H9 (cell line): ENCODE measurements around the gene ZNF641. TPM values are rescaled to one million over a fixed set of nuclear protein-coding genes. Genes with fewer than 3 reads are reported as not detected.

Experiments
- DNase-seq: peaks from one replicate; pipeline ENCODE4 v3.0.0-alpha.2; 2017
- H2AFZ ChIP-seq: one replicate; pipeline ENCODE4 v1.6.1; 2013; ENCODE audit warnings: mild to moderate bottlenecking, low read length, control low read depth, moderate library complexity
- H2AK5ac ChIP-seq: 2 replicates; pipeline ENCODE4 v1.6.1; 2013; ENCODE audit warnings: low read length, control low read depth, mixed read lengths; ENCODE audit not compliant: insufficient read length
- H2BK120ac ChIP-seq: one replicate; pipeline ENCODE4 v1.6.1; 2013; ENCODE audit warnings: low read depth, mild to moderate bottlenecking, low read length, control low read depth, inconsistent platforms; ENCODE audit not compliant: poor library complexity, severe bottlenecking
- H2BK12ac ChIP-seq: 2 replicates; pipeline ENCODE4 v1.6.1; 2013; ENCODE audit warnings: low read length, control low read depth, mixed read lengths, low read depth; ENCODE audit not compliant: insufficient read length
- H2BK15ac ChIP-seq: 2 replicates; pipeline ENCODE4 v1.6.1; 2013; ENCODE audit warnings: low read depth, low read length, control low read depth
- H2BK20ac ChIP-seq: one replicate; pipeline ENCODE4 v1.6.1; 2013; ENCODE audit warnings: low read depth, mild to moderate bottlenecking, low read length, control low read depth, inconsistent platforms; ENCODE audit not compliant: poor library complexity, severe bottlenecking
- H2BK5ac ChIP-seq: 2 replicates; pipeline ENCODE4 v1.6.1; 2013; ENCODE audit warnings: low read length, control low read depth, mixed read lengths; ENCODE audit not compliant: insufficient read length
- H3K14ac ChIP-seq: 2 replicates; pipeline ENCODE4 v1.6.1; 2013; ENCODE audit warnings: low read length, control low read depth; ENCODE audit not compliant: insufficient read depth
- H3K18ac ChIP-seq: 2 replicates; pipeline ENCODE4 v1.6.1; 2013; ENCODE audit warnings: low read depth, mild to moderate bottlenecking, mixed read lengths, low read length, control low read depth; ENCODE audit not compliant: insufficient read length
- H3K23ac ChIP-seq: 2 replicates; pipeline ENCODE4 v1.6.1; 2013; ENCODE audit warnings: low read length, control low read depth, mixed read lengths, low read depth; ENCODE audit not compliant: insufficient read length
- H3K23me2 ChIP-seq: 2 replicates; pipeline ENCODE4 v1.6.1; 2013; ENCODE audit warnings: low read depth, mild to moderate bottlenecking, mixed read lengths, low read length, control low read depth; ENCODE audit not compliant: insufficient read length, poor library complexity, severe bottlenecking
- H3K27ac ChIP-seq: 2 replicates; pipeline ENCODE4 v1.5.1; 2013; ENCODE audit warnings: low read length, control low read depth, mixed read lengths, low read depth; ENCODE audit not compliant: insufficient read length
- H3K27me3 ChIP-seq: 2 replicates; pipeline ENCODE4 v1.6.1; 2013; ENCODE audit warnings: low read length, control low read depth, inconsistent platforms; ENCODE audit not compliant: insufficient read depth
- H3K4ac ChIP-seq: 2 replicates; pipeline ENCODE4 v1.6.1; 2013; ENCODE audit warnings: low read depth, mild to moderate bottlenecking, control low read depth, inconsistent platforms, low read length, moderate library complexity
- H3K4me1 ChIP-seq: 2 replicates; pipeline ENCODE4 v1.6.1; 2013; ENCODE audit warnings: low read length, control low read depth, inconsistent platforms; ENCODE audit not compliant: insufficient read depth
- H3K4me2 ChIP-seq: 2 replicates; pipeline ENCODE4 v1.6.1; 2013; ENCODE audit warnings: low read length, control low read depth, mixed read lengths; ENCODE audit not compliant: insufficient read length, insufficient read depth
- H3K56ac ChIP-seq: 2 replicates; pipeline ENCODE4 v1.6.1; 2013; ENCODE audit warnings: low read depth, mild to moderate bottlenecking, mixed read lengths, low read length, control low read depth; ENCODE audit not compliant: insufficient read length
- H3K79me1 ChIP-seq: 2 replicates; pipeline ENCODE4 v1.6.1; 2013; ENCODE audit warnings: low read depth, mild to moderate bottlenecking, moderate library complexity, low read length, control low read depth, inconsistent platforms; ENCODE audit not compliant: insufficient read depth, poor library complexity, severe bottlenecking
- H3K79me2 ChIP-seq: 2 replicates; pipeline ENCODE4 v1.6.1; 2013; ENCODE audit warnings: low read length, control low read depth, inconsistent platforms; ENCODE audit not compliant: insufficient read depth
- H3K9ac ChIP-seq: 2 replicates; pipeline ENCODE4 v1.6.1; 2013; ENCODE audit warnings: low read length, control low read depth, mixed read lengths; ENCODE audit not compliant: insufficient read length; ENCODE audit errors: extremely low read depth
- H3K9me3 ChIP-seq: one replicate; pipeline ENCODE4 v1.6.1; 2013; ENCODE audit warnings: low read depth, low read length, inconsistent platforms; ENCODE audit not compliant: control insufficient read depth
- H3T11ph ChIP-seq: one replicate; pipeline ENCODE4 v1.6.1; 2013; ENCODE audit warnings: mild to moderate bottlenecking, low read length, control low read depth, inconsistent platforms
- H4K20me1 ChIP-seq: one replicate; pipeline ENCODE4 v1.6.1; 2013; ENCODE audit not compliant: control insufficient read depth, insufficient read length, insufficient read depth
- H4K5ac ChIP-seq: 2 replicates; pipeline ENCODE4 v1.6.1; 2013; ENCODE audit warnings: low read depth, mild to moderate bottlenecking, mixed read lengths, low read length, control low read depth; ENCODE audit not compliant: insufficient read length
- H4K8ac ChIP-seq: replicated peaks from 2 replicates; pipeline ENCODE4 v1.6.1; 2013; ENCODE audit warnings: low read length, control low read depth, mixed read lengths, low read depth; ENCODE audit not compliant: insufficient read length
- H4K91ac ChIP-seq: 2 replicates; pipeline ENCODE4 v1.6.1; 2013; ENCODE audit warnings: low read depth, mild to moderate bottlenecking, moderate library complexity, mixed read lengths, low read length, control low read depth; ENCODE audit not compliant: insufficient read length
- H3K27ac Mint-ChIP-seq, 3 experiments: 2 replicates in 2 of 3; 3 replicates in 1 of 3; pipeline ENCODE4 v1.8.0; 2020 to 2021; ENCODE audit warnings: mixed read lengths in 3 of 3, mild to moderate bottlenecking in 1 of 3, moderate library complexity in 1 of 3
- H3K27me3 Mint-ChIP-seq: 2 replicates; pipeline ENCODE4 v1.8.0; 2021; ENCODE audit warnings: low read depth, mild to moderate bottlenecking, moderate library complexity, mixed read lengths
- H3K36me3 Mint-ChIP-seq, 3 experiments: 2 replicates in 2 of 3; 3 replicates in 1 of 3; pipeline ENCODE4 v1.8.0; 2020 to 2021; ENCODE audit warnings: low read depth in 3 of 3, mixed read lengths in 3 of 3; ENCODE audit not compliant: insufficient read depth in 1 of 3
- H3K4me1 Mint-ChIP-seq, 2 experiments: 2 replicates each; pipeline ENCODE4 v1.8.0; 2020; ENCODE audit warnings: mixed read lengths in 2 of 2
- H3K4me3 Mint-ChIP-seq, 2 experiments: 2 replicates in 1 of 2; 3 replicates in 1 of 2; pipeline ENCODE4 v1.8.0; 2020 to 2021; ENCODE audit warnings: mild to moderate bottlenecking in 2 of 2, mixed read lengths in 2 of 2, moderate library complexity in 1 of 2
- H3K9me3 Mint-ChIP-seq, 2 experiments: 2 replicates in 1 of 2; 3 replicates in 1 of 2; pipeline ENCODE4 v1.8.0; 2020; ENCODE audit warnings: mild to moderate bottlenecking in 2 of 2, mixed read lengths in 2 of 2, moderate library complexity in 1 of 2
- CTCF ChIP-seq: fragments of 200-600 bp; sonication (generic); conservative IDR thresholded peaks from 3 replicates; pipeline ENCODE4 v1.8.0; 2021; ENCODE audit warnings: antibody characterized with exemption, mild to moderate bottlenecking
- WGBS: extraction: QIAGEN DNeasy Blood & Tissue Kit; methylation state at CpG from one replicate; pipeline ENCODE4 v1.1.7; 2013; ENCODE audit warnings: missing lambda C conversion rate, low lambda C conversion rate, mixed read lengths; ENCODE audit not compliant: insufficient read length; ENCODE audit errors: extremely low coverage; 5-methylcytosine and 5-hydroxymethylcytosine counted together
- total RNA-seq: library from RNA; stranded (reverse); gene quantifications from 2 replicates; pipeline ENCODE4 v1.2.1, GENCODE V29; 2021

The ZNF641 gene
- total RNA-seq, 1 experiment from 2014 or later = 8.5 TPM

GRCh38 chr12:48361664-48362339, 11.1 kb upstream of the ZNF641 start:
- Histone ChIP-seq H2BK120ac (no peak overlapping the region), H2AFZ (no peak overlapping the region), H4K5ac (no peak overlapping the region), H3K23me2 (peaks cover 3% of the 10 kb centered on the region), H3K27me3 (no peaks in the 10 kb centered on the region), H2AK5ac (no peak overlapping the region), H3K27ac (no peak overlapping the region), H4K20me1 (no peaks in the 10 kb centered on the region), H3K4me2 (no peak overlapping the region), H2BK12ac (no peak overlapping the region), H3T11ph (no peak overlapping the region), H3K14ac (no peak overlapping the region), H3K9me3 (no peaks in the 10 kb centered on the region), H4K91ac (no peak overlapping the region), H4K8ac (no peak overlapping the region), H3K79me2 (no peaks in the 10 kb centered on the region), H3K56ac (no peak overlapping the region), H3K18ac (no peak overlapping the region), H3K9ac (no peak overlapping the region), H2BK5ac (no peak overlapping the region), H3K4me1 (no peaks in the 10 kb centered on the region), H2BK20ac (no peak overlapping the region), H3K4ac (no peak overlapping the region), H3K79me1 (no peaks in the 10 kb centered on the region), H3K23ac (no peak overlapping the region), H2BK15ac (no peak overlapping the region)
- peaks cover 0 to 5% of the 10 kb centered on the region in 2 experiments; a peak in 2 of 4 replicates for H3K4me1 Mint-ChIP-seq
- H3K9me3 Mint-ChIP-seq = peaks cover 0 to 36% of the 10 kb centered on the region in 2 experiments; a peak in 2 of 5 replicates
- H3K27me3 Mint-ChIP-seq = no peaks in the 10 kb centered on the region; the same call in 1 of the 2 replicates
- DNase-seq = no peak
- H3K27ac Mint-ChIP-seq = no peak overlapping the region
- TF ChIP-seq CTCF = no peak
- no peaks in the 10 kb centered on the region for H3K36me3 Mint-ChIP-seq
- WGBS = no CpG with 5 or more reads among the region's 2 CpGs
- H3K4me3 Mint-ChIP-seq = no peak overlapping the region
